ENCODE measurements around the gene NBAS.

DNA sequence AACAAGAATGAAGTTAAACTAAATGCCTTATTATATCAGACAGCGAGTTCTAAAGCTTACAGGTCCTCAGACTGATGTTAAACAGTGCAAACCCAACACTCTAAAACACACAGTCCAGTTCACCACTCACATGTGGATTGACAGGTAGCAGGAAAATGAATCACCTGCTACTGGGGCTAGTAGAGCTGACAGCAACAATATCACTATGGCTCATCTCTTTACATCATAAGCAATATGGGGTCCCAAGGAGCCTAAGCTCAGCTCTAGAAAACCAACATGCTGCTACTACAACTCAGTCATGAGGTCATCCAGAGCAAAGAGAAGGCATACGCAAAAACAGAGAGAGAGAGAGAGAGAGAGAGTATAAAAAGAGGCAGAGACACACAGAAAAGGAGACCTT is 145.4 kb downstream of the NBAS start:
- TF ChIP-seq, protein P1, sequence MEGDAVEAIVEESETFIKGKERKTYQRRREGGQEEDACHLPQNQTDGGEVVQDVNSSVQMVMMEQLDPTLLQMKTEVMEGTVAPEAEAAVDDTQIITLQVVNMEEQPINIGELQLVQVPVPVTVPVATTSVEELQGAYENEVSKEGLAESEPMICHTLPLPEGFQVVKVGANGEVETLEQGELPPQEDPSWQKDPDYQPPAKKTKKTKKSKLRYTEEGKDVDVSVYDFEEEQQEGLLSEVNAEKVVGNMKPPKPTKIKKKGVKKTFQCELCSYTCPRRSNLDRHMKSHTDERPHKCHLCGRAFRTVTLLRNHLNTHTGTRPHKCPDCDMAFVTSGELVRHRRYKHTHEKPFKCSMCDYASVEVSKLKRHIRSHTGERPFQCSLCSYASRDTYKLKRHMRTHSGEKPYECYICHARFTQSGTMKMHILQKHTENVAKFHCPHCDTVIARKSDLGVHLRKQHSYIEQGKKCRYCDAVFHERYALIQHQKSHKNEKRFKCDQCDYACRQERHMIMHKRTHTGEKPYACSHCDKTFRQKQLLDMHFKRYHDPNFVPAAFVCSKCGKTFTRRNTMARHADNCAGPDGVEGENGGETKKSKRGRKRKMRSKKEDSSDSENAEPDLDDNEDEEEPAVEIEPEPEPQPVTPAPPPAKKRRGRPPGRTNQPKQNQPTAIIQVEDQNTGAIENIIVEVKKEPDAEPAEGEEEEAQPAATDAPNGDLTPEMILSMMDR (IDR thresholded peaks at IDR 0.05; ENCODE audit: extremely low read depth in 1 of 2, insufficient read depth in 1 of 2, low read depth in 1 of 2, low read length in 2 of 2), result no peak
- no peak for TF ChIP-seq POLR2A (IDR thresholded peaks at IDR 0.05; ENCODE audit: low read depth, low read length)
- no peak for TF ChIP-seq GATA2 (IDR thresholded peaks at IDR 0.05; ENCODE audit: insufficient read depth, insufficient read length, low read depth, low read length)
- TF ChIP-seq POLR2AphosphoS5 (IDR thresholded peaks at IDR 0.05; ENCODE audit: insufficient read depth, low read depth, low read length), result no peak

Measured in endothelial cell of umbilical vein (primary cell).